ENCODE results near the gene SNX11.
"Not testable (repeated sequence)": the region's sequence is repeated elsewhere in the genome, so short reads cannot be mapped to it uniquely, and the experiment has no call there.

SNX11 gene, protein sequence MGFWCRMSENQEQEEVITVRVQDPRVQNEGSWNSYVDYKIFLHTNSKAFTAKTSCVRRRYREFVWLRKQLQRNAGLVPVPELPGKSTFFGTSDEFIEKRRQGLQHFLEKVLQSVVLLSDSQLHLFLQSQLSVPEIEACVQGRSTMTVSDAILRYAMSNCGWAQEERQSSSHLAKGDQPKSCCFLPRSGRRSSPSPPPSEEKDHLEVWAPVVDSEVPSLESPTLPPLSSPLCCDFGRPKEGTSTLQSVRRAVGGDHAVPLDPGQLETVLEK

DNA sequence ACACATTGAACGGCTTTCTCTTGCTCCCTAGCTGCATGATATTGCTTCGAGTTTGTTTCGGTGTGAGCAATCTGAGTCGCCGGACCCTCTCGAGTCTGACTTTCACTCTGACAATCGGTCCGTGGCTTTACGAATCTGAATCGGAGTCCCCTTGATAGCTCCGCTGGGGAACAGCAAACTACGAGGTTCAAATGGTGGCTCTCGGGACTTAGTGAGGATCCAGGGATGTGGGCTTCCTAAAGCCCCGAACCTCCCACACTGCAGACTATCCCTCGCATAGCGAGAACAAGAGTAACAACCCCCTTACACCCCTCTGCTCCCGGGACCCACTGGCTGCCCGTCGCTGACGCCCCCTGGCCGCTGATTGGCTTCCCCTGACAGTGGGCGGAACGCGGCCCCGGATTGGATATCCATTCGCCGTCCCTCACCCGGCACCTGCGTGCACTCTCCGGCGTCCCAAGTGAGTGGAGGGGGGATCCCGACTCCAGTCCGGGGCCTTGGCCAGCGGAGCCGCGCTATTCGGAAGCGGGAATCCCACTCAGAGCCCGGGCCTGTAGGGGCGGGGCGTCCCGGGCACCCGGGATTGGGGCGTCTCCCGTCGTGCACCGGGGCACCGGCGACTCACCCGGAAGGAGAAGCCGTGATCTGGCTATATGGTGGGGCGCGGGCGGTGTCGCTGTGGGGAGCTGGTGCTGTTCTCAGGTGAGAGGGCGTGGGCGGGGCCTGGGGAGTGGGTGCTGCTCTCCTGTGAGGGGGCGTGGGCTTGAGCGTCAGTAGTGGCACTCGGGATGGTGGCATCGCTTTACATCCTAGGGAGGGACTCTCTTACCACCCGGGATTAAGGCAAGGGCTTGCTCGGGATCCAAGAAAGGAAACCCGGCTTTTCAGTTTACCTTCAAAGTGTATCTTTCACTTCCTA is at the start of gene SNX11:
Gene SNX11, plus strand, starts transcription at position 630 of the 919 bp plus-strand sequence. CDS start 4,278 bp downstream, outside the sequence.
- peak within 1 kb of the TSS; percentile 95 for H3K27ac ChIP-seq (ENCODE audit: low read depth, low read length)
- H3K4me1 ChIP-seq (ENCODE audit: control insufficient read depth, insufficient read depth, low read length) = no peaks in the 10 kb centered on the region
- no peaks in the 10 kb centered on the region for H3K9me3 ChIP-seq (ENCODE audit: control insufficient read depth, insufficient read depth, low read length)
- H3K36me3 ChIP-seq (ENCODE audit: control insufficient read depth, insufficient read depth, low read length) = no peaks in the 10 kb centered on the region
- peak within 1 kb of the TSS; percentile 88 for H3K9ac ChIP-seq (ENCODE audit: low read depth, low read length)
- H3K27me3 ChIP-seq (ENCODE audit: control insufficient read depth, insufficient read depth, low read length) = no peaks in the 10 kb centered on the region
- H3K4me3 ChIP-seq (ENCODE audit: low read depth, low read length) = peak within 1 kb of the TSS; percentile 100

- H3K9me3 ChIP-seq (ENCODE audit: control insufficient read depth, insufficient read depth, low read length) = no peaks in the 10 kb centered on the region
- H3K4me1 ChIP-seq (ENCODE audit: control insufficient read depth, insufficient read depth, low read length) = peaks cover 17% of the 10 kb centered on the region
- H3K27me3 ChIP-seq (ENCODE audit: control insufficient read depth, insufficient read depth, low read length) = no peaks in the 10 kb centered on the region
- no peak overlapping the region for H3K4me3 ChIP-seq (ENCODE audit: low read depth, low read length)
- H3K27ac ChIP-seq (ENCODE audit: low read depth, low read length) = no peak overlapping the region
- H3K36me3 ChIP-seq (ENCODE audit: control insufficient read depth, insufficient read depth, low read length) = peaks cover 70% of the 10 kb centered on the region
- no peak overlapping the region for H3K9ac ChIP-seq (ENCODE audit: low read depth, low read length)
Measured at GRCh38 chr17:48058393-48059124, 49.0 kb upstream of the SNX11 start.

GRCh38 chr17:48059125-48059668 is 48.4 kb upstream of the SNX11 start:
- Histone ChIP-seq H3K4me1 (ENCODE audit: control insufficient read depth, insufficient read depth, low read length) (peaks cover 11% of the 10 kb centered on the region), H3K9ac (ENCODE audit: low read depth, low read length) (no peak overlapping the region), H3K36me3 (ENCODE audit: control insufficient read depth, insufficient read depth, low read length) (peaks cover 74% of the 10 kb centered on the region), H3K27me3 (ENCODE audit: control insufficient read depth, insufficient read depth, low read length) (no peaks in the 10 kb centered on the region), H3K4me3 (ENCODE audit: low read depth, low read length) (no peak overlapping the region), H3K27ac (ENCODE audit: low read depth, low read length) (no peak overlapping the region), H3K9me3 (ENCODE audit: control insufficient read depth, insufficient read depth, low read length) (no peaks in the 10 kb centered on the region)

DNA sequence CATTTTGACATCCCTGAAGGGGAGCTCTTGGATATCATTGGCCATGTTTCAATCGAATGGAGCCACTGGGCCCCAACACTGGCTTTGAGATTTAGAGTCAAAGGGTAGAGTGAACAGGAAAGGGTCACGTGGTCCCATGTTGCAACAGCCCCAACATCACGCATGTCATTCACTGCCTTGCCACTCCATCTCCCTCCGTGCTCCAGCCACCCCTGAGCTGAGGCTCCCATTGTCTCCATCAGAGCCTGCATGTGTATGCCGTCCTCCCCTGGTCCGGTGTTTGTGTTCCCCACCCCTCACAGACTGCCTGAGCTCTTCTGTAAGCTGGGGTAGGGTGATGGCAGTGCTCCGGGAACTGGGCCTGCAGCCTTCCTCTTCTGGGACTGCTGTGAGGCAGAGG is 47.3 kb upstream of the SNX11 start:
- no peak overlapping the region for H3K9ac ChIP-seq (ENCODE audit: low read depth, low read length)
- H3K9me3 ChIP-seq (ENCODE audit: control insufficient read depth, insufficient read depth, low read length) = no peaks in the 10 kb centered on the region
- peaks cover 85% of the 10 kb centered on the region for H3K36me3 ChIP-seq (ENCODE audit: control insufficient read depth, insufficient read depth, low read length)
- no peak overlapping the region for H3K27ac ChIP-seq (ENCODE audit: low read depth, low read length)
- peaks cover 11% of the 10 kb centered on the region for H3K4me1 ChIP-seq (ENCODE audit: control insufficient read depth, insufficient read depth, low read length)
- no peak overlapping the region for H3K4me3 ChIP-seq (ENCODE audit: low read depth, low read length)
- H3K27me3 ChIP-seq (ENCODE audit: control insufficient read depth, insufficient read depth, low read length) = no peaks in the 10 kb centered on the region

GRCh38 chr17:48062273-48062672 is 45.3 kb upstream of the SNX11 start:
- Histone ChIP-seq H3K27ac (ENCODE audit: low read depth, low read length) (no peak overlapping the region), H3K27me3 (ENCODE audit: control insufficient read depth, insufficient read depth, low read length) (no peaks in the 10 kb centered on the region), H3K9me3 (ENCODE audit: control insufficient read depth, insufficient read depth, low read length) (no peaks in the 10 kb centered on the region), H3K4me1 (ENCODE audit: control insufficient read depth, insufficient read depth, low read length) (peaks cover 9% of the 10 kb centered on the region), H3K4me3 (ENCODE audit: low read depth, low read length) (no peak overlapping the region), H3K36me3 (ENCODE audit: control insufficient read depth, insufficient read depth, low read length) (peaks cover 88% of the 10 kb centered on the region), H3K9ac (ENCODE audit: low read depth, low read length) (no peak overlapping the region)

DNA sequence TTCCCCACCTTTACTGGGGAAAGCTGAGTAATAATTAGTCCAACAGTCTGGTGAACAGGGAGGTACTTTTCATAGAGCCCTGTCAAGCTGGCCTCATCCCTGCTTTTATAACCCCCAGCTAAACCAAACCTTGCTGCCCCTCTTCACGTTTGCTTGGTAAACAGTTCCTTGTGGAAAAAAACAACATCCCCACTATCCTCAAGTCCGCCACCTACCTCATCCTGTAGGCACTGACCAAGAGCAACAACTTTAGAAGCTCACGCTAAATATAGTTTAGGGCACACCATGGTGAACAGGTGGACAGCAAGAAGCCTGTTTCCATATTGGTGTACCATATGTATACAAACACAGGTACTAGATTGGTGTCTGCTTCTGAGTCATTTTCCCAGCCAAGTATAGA is 42.9 kb upstream of the SNX11 start:
- Histone ChIP-seq H3K36me3 (ENCODE audit: control insufficient read depth, insufficient read depth, low read length) (peaks cover 83% of the 10 kb centered on the region), H3K27ac (ENCODE audit: low read depth, low read length) (no peak overlapping the region), H3K9me3 (ENCODE audit: control insufficient read depth, insufficient read depth, low read length) (no peaks in the 10 kb centered on the region), H3K4me3 (ENCODE audit: low read depth, low read length) (no peak overlapping the region), H3K9ac (ENCODE audit: low read depth, low read length) (no peak overlapping the region), H3K27me3 (ENCODE audit: control insufficient read depth, insufficient read depth, low read length) (no peaks in the 10 kb centered on the region), H3K4me1 (ENCODE audit: control insufficient read depth, insufficient read depth, low read length) (peaks cover 9% of the 10 kb centered on the region)

- peak overlapping the region; percentile 65 for H3K27ac ChIP-seq (ENCODE audit: low read depth, low read length)
- no peak overlapping the region for H3K4me3 ChIP-seq (ENCODE audit: low read depth, low read length)
- H3K9ac ChIP-seq (ENCODE audit: low read depth, low read length) = no peak overlapping the region
- H3K27me3 ChIP-seq (ENCODE audit: control insufficient read depth, insufficient read depth, low read length) = no peaks in the 10 kb centered on the region
- H3K4me1 ChIP-seq (ENCODE audit: control insufficient read depth, insufficient read depth, low read length) = peaks cover 9% of the 10 kb centered on the region
- H3K9me3 ChIP-seq (ENCODE audit: control insufficient read depth, insufficient read depth, low read length) = no peaks in the 10 kb centered on the region
- H3K36me3 ChIP-seq (ENCODE audit: control insufficient read depth, insufficient read depth, low read length) = peaks cover 87% of the 10 kb centered on the region
Measured at GRCh38 chr17:48066192-48066591, 41.4 kb upstream of the SNX11 start.

GRCh38 chr17:48066656-48067055 is 40.9 kb upstream of the SNX11 start:
- Histone ChIP-seq H3K36me3 (ENCODE audit: control insufficient read depth, insufficient read depth, low read length) (peaks cover 88% of the 10 kb centered on the region), H3K9me3 (ENCODE audit: control insufficient read depth, insufficient read depth, low read length) (no peaks in the 10 kb centered on the region), H3K27ac (ENCODE audit: low read depth, low read length) (peak overlapping the region; percentile 4), H3K4me1 (ENCODE audit: control insufficient read depth, insufficient read depth, low read length) (peaks cover 9% of the 10 kb centered on the region), H3K27me3 (ENCODE audit: control insufficient read depth, insufficient read depth, low read length) (no peaks in the 10 kb centered on the region), H3K9ac (ENCODE audit: low read depth, low read length) (no peak overlapping the region), H3K4me3 (ENCODE audit: low read depth, low read length) (no peak overlapping the region)

DNA sequence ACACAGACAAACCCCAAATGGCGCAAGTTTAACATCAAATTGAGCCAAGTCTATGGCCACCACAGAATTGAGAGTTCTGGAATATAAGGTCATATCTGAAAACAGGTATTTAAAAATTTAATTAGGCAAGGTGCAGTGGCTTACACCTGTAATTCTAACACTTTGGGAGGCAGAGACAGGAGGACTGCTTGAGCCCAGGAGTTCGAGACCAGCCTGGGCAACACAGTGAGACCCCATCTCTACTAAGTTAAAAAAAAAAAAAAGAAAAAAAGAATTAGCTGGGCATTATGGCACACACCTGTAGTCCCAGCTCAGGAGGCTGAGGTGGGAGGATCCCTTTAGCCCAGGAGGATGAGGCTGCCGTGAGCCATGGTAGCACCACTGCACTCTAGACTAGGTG is 40.3 kb upstream of the SNX11 start:
- Histone ChIP-seq H3K36me3 (ENCODE audit: control insufficient read depth, insufficient read depth, low read length) (peaks cover 88% of the 10 kb centered on the region), H3K27me3 (ENCODE audit: control insufficient read depth, insufficient read depth, low read length) (no peaks in the 10 kb centered on the region), H3K4me1 (ENCODE audit: control insufficient read depth, insufficient read depth, low read length) (peaks cover 9% of the 10 kb centered on the region), H3K27ac (ENCODE audit: low read depth, low read length) (peak overlapping the region; percentile 4), H3K9ac (ENCODE audit: low read depth, low read length) (no peak overlapping the region), H3K4me3 (ENCODE audit: low read depth, low read length) (no peak overlapping the region), H3K9me3 (ENCODE audit: control insufficient read depth, insufficient read depth, low read length) (no peaks in the 10 kb centered on the region)

GRCh38 chr17:48067808-48068207 is 39.8 kb upstream of the SNX11 start:
- not testable (repeated sequence) for H3K4me3 ChIP-seq (ENCODE audit: low read depth, low read length); H3K9ac ChIP-seq (ENCODE audit: low read depth, low read length); H3K27me3 ChIP-seq (ENCODE audit: control insufficient read depth, insufficient read depth, low read length); H3K9me3 ChIP-seq (ENCODE audit: control insufficient read depth, insufficient read depth, low read length); H3K27ac ChIP-seq (ENCODE audit: low read depth, low read length); H3K4me1 ChIP-seq (ENCODE audit: control insufficient read depth, insufficient read depth, low read length)
- peaks cover 85% of the 10 kb centered on the region for H3K36me3 ChIP-seq (ENCODE audit: control insufficient read depth, insufficient read depth, low read length)

Data from HUES48 (cell line).